GM19240 (cell line): ENCODE measurements around the gene KCNJ10.
A peak's percentile ranks its signal among the peaks of the same experiment; 100 is the strongest.

Experiments used
- DNase-seq: peaks from one replicate; pipeline ENCODE4 v3.0.0; 2011; ENCODE audit warnings: low spot score; ENCODE audit not compliant: insufficient read length

The KCNJ10 gene

DNA sequence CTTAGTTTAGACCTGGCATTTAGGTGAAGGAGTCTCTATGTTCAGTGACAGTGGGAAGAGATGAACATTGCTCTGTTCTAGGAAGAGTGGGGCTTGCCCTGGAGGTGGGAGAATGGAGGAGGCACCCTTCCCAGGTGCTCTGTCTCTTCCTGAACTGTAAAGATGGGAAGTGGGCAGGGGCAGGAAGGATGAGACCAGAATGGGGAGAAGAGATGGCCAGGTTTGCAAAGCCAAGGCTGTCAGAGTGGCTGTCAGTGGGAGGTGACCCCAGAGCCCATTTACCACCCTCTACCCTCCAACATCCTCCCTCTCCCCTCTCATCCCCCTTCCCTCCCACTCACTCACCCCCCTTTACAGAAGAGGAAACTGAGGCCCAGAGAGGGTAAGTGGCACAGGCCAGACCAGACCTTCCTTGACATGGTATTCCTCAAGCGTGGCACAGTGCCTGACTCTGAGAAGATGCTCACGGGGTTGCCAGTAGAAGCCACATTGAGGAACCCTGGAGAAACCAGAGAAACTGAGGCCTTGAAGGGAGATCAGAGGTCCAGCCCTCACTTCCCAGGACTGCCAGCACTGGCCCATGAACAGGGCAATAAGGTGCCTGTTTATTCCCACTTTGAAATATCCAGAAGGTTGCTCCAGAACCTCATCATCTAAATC lies 29.9 kb upstream of the KCNJ10 start:
- no peak for DNase-seq

DNA sequence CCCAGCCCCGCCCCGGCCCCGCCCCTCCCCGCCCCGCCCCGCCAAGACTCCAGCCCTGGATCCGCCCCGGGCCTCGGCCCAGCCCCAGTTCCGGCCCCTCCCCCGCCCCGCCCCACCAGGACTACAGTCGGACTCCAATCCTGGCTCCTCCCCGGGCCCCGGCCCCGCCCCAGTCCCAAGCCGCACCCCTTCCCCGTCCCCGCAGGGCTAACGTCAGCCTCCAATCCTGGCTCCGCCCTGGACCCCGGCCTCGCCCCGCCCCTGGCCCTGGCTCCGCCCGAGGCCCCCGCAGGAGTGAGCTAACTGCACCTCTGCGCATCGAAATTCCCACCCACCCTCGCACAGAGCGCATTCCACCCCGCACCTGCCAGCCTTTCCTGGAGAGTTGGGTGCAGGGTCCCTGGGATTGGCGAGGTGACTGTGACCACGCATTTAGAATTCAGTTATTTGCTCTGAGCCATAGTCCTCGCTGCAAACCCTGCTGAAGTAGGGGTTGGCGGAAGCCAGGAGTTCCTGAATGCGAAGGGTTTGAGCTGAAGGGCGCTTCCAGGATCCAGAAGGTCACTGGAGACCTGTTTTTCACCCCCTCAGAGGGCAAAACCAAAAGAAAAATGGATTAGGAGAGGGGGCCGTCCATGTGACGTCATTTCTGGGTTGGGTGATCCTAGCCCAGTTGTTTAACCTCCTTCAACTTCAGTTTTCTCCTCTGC lies 29.0 kb upstream of the KCNJ10 start:
- peak; percentile 93 for DNase-seq

GRCh38 chr1:160097911-160098851 lies 28.2 kb upstream of the KCNJ10 start, which contains the start of gene IGSF8:
IGSF8 (minus strand) TSS chr1:160098619; CDS start chr1:160098472, 147 bp downstream.
- DNase-seq: peak; percentile 83

- DNase-seq: no peak
Measured at GRCh38 chr1:160097151-160097910, 27.4 kb upstream of the KCNJ10 start.

DNA sequence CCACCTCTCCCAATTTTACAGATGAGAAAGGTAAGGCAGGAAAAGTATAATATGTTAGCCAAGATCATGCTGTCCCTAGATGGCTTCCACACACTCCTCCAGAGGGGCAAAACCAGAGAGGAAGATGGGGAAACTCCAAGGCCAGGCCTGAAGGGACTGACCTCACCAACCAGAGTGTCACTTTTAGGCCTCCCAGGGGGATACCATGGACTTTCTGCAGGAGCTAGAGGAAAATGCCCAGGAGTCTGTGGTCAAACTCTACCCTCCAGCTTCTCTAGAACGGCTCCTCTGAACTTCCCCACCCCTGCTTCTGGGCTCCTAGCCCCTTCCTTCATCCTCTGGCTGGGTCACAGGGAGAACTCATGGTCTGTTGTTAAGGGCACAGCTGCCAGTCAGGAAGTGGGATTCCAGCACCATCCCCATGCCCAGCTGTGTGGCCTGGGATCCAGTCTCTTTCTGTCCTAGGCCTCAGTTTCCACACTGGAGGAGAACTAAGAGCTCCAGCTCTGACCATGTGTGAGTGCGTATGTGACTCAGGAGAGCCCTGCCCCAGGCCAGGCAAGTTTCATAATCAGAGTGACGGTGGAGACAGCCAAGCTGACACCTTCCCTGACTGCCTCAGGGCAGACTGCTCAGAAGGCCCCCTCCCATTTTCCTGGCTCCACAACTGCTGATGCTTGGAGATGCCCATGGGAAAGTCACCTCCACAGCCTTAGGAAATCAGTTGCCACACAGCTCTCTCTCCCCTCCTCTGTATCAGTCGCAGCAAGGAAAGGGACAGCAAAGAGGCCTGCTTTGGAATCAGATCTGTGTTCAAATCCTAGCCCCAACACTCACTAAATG lies 26.5 kb upstream of the KCNJ10 start:
- no peak for DNase-seq

DNA sequence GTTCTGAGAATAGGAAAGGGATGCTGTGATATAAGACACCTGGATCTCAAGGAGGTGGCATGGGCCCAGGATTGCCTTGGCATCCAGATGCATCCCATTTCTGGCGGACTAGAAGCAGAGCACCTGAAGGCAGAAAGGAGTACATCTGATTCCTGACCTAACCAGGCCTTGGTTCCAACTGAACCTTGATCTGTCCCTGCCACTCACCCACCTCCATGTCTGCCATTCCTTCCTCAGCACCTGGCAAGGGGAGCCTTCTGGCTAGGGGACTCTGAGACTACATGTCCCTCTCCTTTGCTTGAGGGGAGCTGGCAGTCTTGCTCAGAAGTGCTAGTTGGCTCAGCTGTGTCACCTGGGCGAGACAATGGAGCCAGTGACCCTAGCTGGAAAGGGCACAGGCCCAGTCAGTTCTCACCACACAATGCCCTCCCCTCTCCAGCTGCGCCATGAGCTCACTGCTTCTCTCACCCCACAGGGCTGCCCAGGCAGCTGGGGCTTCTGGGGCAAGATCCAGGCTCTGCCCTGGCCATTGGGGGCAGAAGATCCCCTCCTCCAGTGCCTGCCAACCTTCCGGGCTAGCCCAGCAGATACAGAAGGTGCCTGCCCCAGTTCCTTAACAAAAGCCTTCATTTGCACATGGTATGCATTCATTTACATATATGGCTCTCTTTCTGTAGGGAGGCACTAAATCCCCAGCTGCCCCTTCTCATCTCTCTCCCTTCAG lies 25.6 kb upstream of the KCNJ10 start:
- no peak for DNase-seq

GRCh38 chr1:160094806-160095205 lies 24.8 kb upstream of the KCNJ10 start:
- no peak for DNase-seq

GRCh38 chr1:160094291-160094625 lies 24.3 kb upstream of the KCNJ10 start:
- no peak for DNase-seq

GRCh38 chr1:160093624-160094290 lies 23.8 kb upstream of the KCNJ10 start:
- no peak for DNase-seq

- no peak for DNase-seq
Measured at GRCh38 chr1:160093069-160093395, 23.1 kb upstream of the KCNJ10 start.

DNA sequence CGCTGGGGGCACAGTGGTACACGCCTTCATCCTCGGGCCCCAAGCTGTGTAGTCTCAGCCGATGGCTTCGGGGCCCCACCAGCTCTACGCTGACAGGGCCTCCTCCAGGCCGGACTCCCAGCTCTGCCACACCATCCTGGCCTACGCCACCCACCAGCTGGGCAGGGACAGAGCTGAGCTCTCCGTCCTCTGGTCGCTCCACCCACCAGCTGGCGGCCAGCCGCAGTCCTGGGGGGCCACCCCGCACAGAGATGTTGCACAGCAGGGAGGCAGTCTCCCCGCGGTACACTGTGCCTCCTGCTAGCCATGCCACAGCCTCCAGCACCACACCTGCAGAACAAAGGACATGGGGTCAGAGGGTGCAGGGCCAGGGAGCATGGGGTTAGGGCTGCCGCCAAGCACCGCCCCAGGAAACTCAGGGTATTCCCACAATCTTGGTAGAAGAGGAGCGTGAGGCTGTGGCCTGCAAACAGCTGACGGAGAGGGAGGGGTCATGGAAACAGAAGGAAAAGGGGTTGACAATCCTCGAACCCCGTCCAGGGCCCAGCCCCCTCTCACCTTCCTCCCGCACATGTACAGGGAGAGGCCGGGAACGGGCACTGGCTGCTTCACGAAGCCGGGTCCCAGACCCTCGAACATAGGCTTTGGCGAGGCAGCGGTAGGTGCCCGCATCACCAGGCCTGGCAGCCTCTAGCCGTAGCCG lies 22.6 kb upstream of the KCNJ10 start:
- DNase-seq: no peak

GRCh38 chr1:160091666-160092223 lies 21.8 kb upstream of the KCNJ10 start:
- DNase-seq: no peak

DNA sequence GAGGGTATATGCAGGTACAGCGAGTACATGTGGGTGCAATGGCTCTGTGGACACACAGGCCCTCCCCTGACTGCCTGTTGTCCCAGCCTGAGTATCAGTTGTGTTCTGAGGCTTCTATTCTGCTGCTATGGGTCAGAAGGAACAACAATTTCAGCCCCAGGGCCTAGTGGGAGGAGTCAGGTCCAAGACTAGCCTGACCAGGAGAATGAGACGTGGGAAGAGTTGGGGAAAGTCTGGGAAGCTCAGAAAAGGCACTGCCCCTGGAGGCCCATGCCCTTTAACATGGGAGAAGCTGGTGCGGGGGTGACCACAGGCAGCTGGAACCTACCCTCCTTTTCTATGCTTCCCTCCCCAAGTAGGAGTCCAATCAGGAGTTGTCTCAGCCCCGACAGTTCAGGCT lies 20.8 kb upstream of the KCNJ10 start:
- no peak for DNase-seq

DNA sequence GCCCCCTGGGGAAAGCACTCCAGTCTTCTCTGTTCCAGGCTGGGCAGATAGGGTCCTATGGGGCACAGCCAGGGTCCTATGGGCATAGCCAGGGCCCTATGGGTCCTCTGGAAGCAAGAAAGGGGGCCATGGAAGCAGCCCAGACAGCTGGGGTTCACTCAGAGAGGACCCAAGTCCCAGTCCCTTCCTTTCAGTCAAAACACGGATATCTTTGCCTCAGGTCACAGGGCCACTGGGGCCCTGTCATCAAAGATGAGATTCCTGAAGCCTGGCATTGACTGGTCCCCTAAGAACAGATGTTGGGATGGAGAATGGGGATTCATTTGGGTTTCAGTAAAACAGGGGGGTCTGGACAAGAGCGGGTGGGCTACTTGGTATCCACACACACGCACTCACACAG lies 19.9 kb upstream of the KCNJ10 start:
- no peak for DNase-seq

- no peak for DNase-seq
Measured at GRCh38 chr1:160087118-160087662, 17.2 kb upstream of the KCNJ10 start.

DNA sequence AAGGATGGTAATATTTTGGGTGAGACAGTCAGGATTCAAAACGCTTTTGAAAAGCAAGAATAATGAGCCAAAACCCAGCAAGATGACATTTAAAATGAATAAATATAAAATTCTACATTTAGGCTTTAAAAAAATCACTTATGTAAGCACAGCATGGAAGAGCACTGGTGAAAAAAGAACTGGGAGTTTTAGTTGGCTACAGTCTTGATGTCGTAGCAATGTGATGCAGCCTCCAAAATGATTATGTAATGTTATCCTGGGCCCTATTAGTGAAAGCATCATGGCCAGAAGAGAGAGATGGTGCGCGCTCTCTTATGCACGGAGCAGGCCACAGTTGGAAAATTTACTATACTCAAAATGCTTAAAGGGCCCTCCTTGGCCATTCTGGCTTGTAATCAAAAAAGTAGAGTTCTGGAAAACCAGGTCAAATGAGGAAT lies 16.5 kb upstream of the KCNJ10 start:
- no peak for DNase-seq

- peak; percentile 93 for DNase-seq
Measured at GRCh38 chr1:160085686-160086455, 15.9 kb upstream of the KCNJ10 start.
